Measurements from ENCODE around the gene BCAR3. TPM values are rescaled to one million over a fixed set of nuclear protein-coding genes. Genes with fewer than 3 reads are reported as not detected.

The BCAR3 gene
- total and polyA plus RNA-seq, 2 of the 4 experiments (the other 2 are of a cell fraction), result 41.4 to 46.4 TPM

DNA sequence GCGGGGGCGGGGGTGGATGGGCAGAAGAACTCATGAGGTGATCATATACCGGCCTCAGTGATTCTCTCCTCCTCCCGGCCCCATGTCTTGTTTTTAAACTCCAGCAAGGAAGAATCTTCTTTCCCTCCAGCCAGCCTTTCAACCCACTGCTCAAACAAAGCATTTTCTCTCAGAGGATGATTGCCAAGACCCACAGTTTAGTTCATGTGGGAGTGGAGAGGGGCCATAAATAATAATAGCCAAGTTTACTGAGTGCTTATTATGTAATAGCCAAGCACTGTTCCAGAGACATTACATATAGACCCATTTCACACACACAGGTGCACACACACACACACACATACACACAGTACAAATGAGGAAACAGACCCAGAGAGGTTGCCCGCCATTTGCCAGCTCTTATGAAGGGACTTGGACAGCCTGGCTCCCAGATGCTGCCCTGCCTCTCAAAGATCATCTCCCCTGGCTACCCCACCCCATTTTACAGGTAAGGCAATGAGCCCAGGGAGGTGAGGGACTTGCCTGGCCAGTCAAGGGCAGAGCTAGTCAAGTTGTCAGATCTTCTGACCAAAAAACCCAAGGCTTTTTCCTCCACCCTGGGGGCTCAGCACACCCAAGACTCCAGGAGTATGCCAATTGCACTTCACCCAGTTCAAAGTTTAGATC, 18.0 kb upstream of the BCAR3 start:
- Histone ChIP-seq H3K14ac (replicated peaks; ENCODE audit: low read depth, low read length) (peak overlapping the region; percentile 19; the same call in 1 of the 2 replicates), H3K36me3 (ENCODE audit: control insufficient read depth, insufficient read depth, low read length) (no peaks in the 10 kb centered on the region), H4K8ac (ENCODE audit: low read depth in 2 of 2, low read length in 2 of 2) (peak overlapping the region in 1 of 2 experiments; percentile 98; a peak in 1 of 4 replicates), H3K23ac (ENCODE audit: low read depth, low read length) (no peak overlapping the region), H2AK9ac (replicated peaks; ENCODE audit: low read depth, low read length, poor library complexity) (no peak overlapping the region), H2BK20ac (ENCODE audit: low read depth, low read length) (peak overlapping the region; percentile 70; the same call in 1 of the 2 replicates), H2BK15ac (ENCODE audit: low read depth, low read length) (peak overlapping the region; percentile 38; the same call in 2 of the 3 replicates), H3K27ac (ENCODE audit: insufficient read depth, low read length) (no peak overlapping the region), H2BK120ac (ENCODE audit: low read depth, low read length) (peak overlapping the region; percentile 100), H3K9me3 (ENCODE audit: control insufficient read depth, insufficient read depth, low read length) (no peaks in the 10 kb centered on the region), H2AK5ac (ENCODE audit: low read depth, low read length) (peak overlapping the region; percentile 99), H3K4me2 (ENCODE audit: low read depth, low read length) (no peak overlapping the region), H3K27me3 (ENCODE audit: control insufficient read depth, insufficient read depth, low read length) (no peaks in the 10 kb centered on the region), H4K20me1 (ENCODE audit: insufficient read depth, low read length) (no peaks in the 10 kb centered on the region), H3K79me1 (ENCODE audit: low read depth in 1 of 2, low read length in 2 of 2) (peaks cover 8 to 20% of the 10 kb centered on the region in 2 experiments; a peak in 2 of 4 replicates), H2BK5ac (ENCODE audit: low read depth, low read length, poor library complexity, severe bottlenecking) (peak overlapping the region; percentile 18), H3K56ac (ENCODE audit: extremely low read depth, insufficient read depth, low read length) (no peak overlapping the region), H4K5ac (ENCODE audit: low read depth, low read length) (no peak overlapping the region), H4K91ac (ENCODE audit: insufficient read depth, low read depth, low read length) (peak overlapping the region; percentile 33), H3K4me1 (ENCODE audit: control insufficient read depth, insufficient read depth, low read length) (peaks cover 20% of the 10 kb centered on the region), H3K9me1 (ENCODE audit: insufficient read depth, low read length) (peaks cover 28% of the 10 kb centered on the region), H3K4ac (ENCODE audit: low read depth, low read length) (peak overlapping the region; percentile 99; the same call in 1 of the 2 replicates), H3K9ac (ENCODE audit: low read depth, low read length) (no peak overlapping the region), H3K18ac (ENCODE audit: low read depth, low read length) (no peak overlapping the region), H3K4me3 (ENCODE audit: insufficient read depth, low read depth, low read length) (no peak overlapping the region), H2AFZ (replicated peaks; ENCODE audit: low read length, poor library complexity) (no peak overlapping the region)
- no CpG with 5 or more reads among the region's 5 CpGs for WGBS, 2 experiments (ENCODE audit: extremely low coverage in 2 of 2, insufficient read length in 1 of 2)
- DNase-seq (no peak), ATAC-seq (ENCODE audit: low read depth) (no peak)
- CTCF ChIA-PET, result interaction anchor here (0.8 to 0.9 kb wide), 2 partner anchors 18 to 27 kb away, joined by 3 read pairs; partner anchors contain the start of gene BCAR3
- TF ChIP-seq RAD21 (IDR thresholded peaks at IDR 0.05; ENCODE audit: low read length) (no peak), RFX5 (IDR thresholded peaks at IDR 0.05; ENCODE audit: low read depth, low read length) (no peak), CHD1 (IDR thresholded peaks at IDR 0.05; ENCODE audit: low read depth, low read length) (no peak), BHLHE40 (IDR thresholded peaks at IDR 0.05; ENCODE audit: low read depth, low read length) (no peak)
- TF ChIP-seq, protein P1, sequence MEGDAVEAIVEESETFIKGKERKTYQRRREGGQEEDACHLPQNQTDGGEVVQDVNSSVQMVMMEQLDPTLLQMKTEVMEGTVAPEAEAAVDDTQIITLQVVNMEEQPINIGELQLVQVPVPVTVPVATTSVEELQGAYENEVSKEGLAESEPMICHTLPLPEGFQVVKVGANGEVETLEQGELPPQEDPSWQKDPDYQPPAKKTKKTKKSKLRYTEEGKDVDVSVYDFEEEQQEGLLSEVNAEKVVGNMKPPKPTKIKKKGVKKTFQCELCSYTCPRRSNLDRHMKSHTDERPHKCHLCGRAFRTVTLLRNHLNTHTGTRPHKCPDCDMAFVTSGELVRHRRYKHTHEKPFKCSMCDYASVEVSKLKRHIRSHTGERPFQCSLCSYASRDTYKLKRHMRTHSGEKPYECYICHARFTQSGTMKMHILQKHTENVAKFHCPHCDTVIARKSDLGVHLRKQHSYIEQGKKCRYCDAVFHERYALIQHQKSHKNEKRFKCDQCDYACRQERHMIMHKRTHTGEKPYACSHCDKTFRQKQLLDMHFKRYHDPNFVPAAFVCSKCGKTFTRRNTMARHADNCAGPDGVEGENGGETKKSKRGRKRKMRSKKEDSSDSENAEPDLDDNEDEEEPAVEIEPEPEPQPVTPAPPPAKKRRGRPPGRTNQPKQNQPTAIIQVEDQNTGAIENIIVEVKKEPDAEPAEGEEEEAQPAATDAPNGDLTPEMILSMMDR (conservative IDR thresholded peaks at IDR 0.05; ENCODE audit: low read depth, low read length), result no peak
- TF ChIP-seq, protein P2, sequence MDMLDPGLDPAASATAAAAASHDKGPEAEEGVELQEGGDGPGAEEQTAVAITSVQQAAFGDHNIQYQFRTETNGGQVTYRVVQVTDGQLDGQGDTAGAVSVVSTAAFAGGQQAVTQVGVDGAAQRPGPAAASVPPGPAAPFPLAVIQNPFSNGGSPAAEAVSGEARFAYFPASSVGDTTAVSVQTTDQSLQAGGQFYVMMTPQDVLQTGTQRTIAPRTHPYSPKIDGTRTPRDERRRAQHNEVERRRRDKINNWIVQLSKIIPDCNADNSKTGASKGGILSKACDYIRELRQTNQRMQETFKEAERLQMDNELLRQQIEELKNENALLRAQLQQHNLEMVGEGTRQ (IDR thresholded peaks at IDR 0.05; ENCODE audit: low read depth, low read length), result no peak
- in situ Hi-C loops (cut with MboI; ENCODE audit: low sequenced_read_pairs) (loop anchor here (10.0 kb wide), 1 partner anchor 65 kb away; no protein-coding TSS in a partner anchor), dilution Hi-C loops (cut with HindIII; ENCODE audit: low sequenced_read_pairs, unreplicated experiment) (no loop called here), intact Hi-C loops (cut with micrococcal nuclease) (no loop called here)
- BruUV-seq (replicated peaks), result no TSS peak
- POLR2A ChIA-PET (ENCODE audit: unreplicated experiment), result no interaction called here

All from IMR-90 (cell line).